Vagina (tissue), 2 donors: ENCODE results near the gene CD300LD.
"Not testable (repeated sequence)": the region's sequence is repeated elsewhere in the genome, so short reads cannot be mapped to it uniquely, and the experiment has no call there.

Source experiments
- POLR2A ChIP-seq, 2 donors: fragments of 450-650 bp; IDR thresholded peaks; one replicate each; pipeline ENCODE4 v1.6.1; 2017; ENCODE audit warnings: antibody characterized with exemption in 2 of 2, mild to moderate bottlenecking in 2 of 2, moderate library complexity in 2 of 2
- POLR2AphosphoS5 ChIP-seq, 2 donors: sonication (generic); formaldehyde crosslinking; IDR thresholded peaks; one replicate each; pipeline ENCODE4 v1.9.0; 2017; ENCODE audit warnings: antibody characterized with exemption in 2 of 2, mild to moderate bottlenecking in 2 of 2, low read depth in 1 of 2; ENCODE audit not compliant: insufficient read depth in 1 of 2
- TF ChIP-seq, protein P1 (sequence below), 3 experiments: fragments of 450-650 bp in 2 of 3; fragments of 200-600 bp in 1 of 3; sonication (generic) in 1 of 3; IDR thresholded peaks; one replicate each; pipeline ENCODE4 v1.5.1; 2017 to 2019; ENCODE audit warnings: antibody characterized with exemption in 3 of 3, mild to moderate bottlenecking in 2 of 3, moderate library complexity in 2 of 3

GRCh38 chr17:74558402-74558801 lies 33.7 kb downstream of the CD300LD start:
- TF ChIP-seq, protein P1, sequence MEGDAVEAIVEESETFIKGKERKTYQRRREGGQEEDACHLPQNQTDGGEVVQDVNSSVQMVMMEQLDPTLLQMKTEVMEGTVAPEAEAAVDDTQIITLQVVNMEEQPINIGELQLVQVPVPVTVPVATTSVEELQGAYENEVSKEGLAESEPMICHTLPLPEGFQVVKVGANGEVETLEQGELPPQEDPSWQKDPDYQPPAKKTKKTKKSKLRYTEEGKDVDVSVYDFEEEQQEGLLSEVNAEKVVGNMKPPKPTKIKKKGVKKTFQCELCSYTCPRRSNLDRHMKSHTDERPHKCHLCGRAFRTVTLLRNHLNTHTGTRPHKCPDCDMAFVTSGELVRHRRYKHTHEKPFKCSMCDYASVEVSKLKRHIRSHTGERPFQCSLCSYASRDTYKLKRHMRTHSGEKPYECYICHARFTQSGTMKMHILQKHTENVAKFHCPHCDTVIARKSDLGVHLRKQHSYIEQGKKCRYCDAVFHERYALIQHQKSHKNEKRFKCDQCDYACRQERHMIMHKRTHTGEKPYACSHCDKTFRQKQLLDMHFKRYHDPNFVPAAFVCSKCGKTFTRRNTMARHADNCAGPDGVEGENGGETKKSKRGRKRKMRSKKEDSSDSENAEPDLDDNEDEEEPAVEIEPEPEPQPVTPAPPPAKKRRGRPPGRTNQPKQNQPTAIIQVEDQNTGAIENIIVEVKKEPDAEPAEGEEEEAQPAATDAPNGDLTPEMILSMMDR (IDR thresholded peaks at IDR 0.05), result not testable (repeated sequence)
- TF ChIP-seq POLR2A (IDR thresholded peaks at IDR 0.05); POLR2AphosphoS5 (IDR thresholded peaks at IDR 0.05; ENCODE audit: insufficient read depth in 1 of 2, low read depth in 1 of 2): not testable (repeated sequence)
